WTC11 (cell line): ENCODE data around the gene WDR18. TPM values are rescaled to one million over a fixed set of nuclear protein-coding genes. Genes with fewer than 3 reads are reported as not detected.

ENCODE experiments used
- AFF4 ChIP-seq: sonication (generic); formaldehyde crosslinking; IDR thresholded peaks from 2 replicates; pipeline ENCODE4 v1.8.1; 2023; ENCODE audit warnings: mild to moderate bottlenecking, missing genetic modification reagents, borderline replicate concordance
- ATF2 ChIP-seq: sonication (generic); formaldehyde crosslinking; IDR thresholded peaks from 2 replicates; pipeline ENCODE4 v1.8.1; 2022; ENCODE audit warnings: low read depth, missing genetic modification reagents, borderline replicate concordance
- ATF3 ChIP-seq: sonication (generic); formaldehyde crosslinking; conservative IDR thresholded peaks from 2 replicates; pipeline ENCODE4 v1.8.1; 2022; ENCODE audit warnings: mild to moderate bottlenecking, missing genetic modification reagents
- E2F1 ChIP-seq: sonication (generic); formaldehyde crosslinking; IDR thresholded peaks from 2 replicates; pipeline ENCODE4 v1.8.0; 2022; ENCODE audit warnings: mild to moderate bottlenecking, missing genetic modification reagents
- E2F5 ChIP-seq: sonication (generic); formaldehyde crosslinking; IDR thresholded peaks from 2 replicates; pipeline ENCODE4 v1.8.1; 2022; ENCODE audit warnings: mild to moderate bottlenecking, moderate library complexity, missing genetic modification reagents
- EMX1 ChIP-seq: fragments of 250-450 bp; sonication (Bioruptor Pico); IDR thresholded peaks from 2 replicates; pipeline ENCODE4 v1.8.0; 2021; ENCODE audit warnings: mild to moderate bottlenecking
- ETV6 ChIP-seq: sonication (generic); formaldehyde crosslinking; IDR thresholded peaks from 2 replicates; pipeline ENCODE4 v1.8.1; 2022; ENCODE audit warnings: mild to moderate bottlenecking, missing genetic modification reagents
- HMGA2 ChIP-seq: fragments of 250-450 bp; sonication (Bioruptor Pico); IDR thresholded peaks from 2 replicates; pipeline ENCODE4 v1.4.0; 2021; ENCODE audit warnings: mild to moderate bottlenecking, moderate library complexity
- MAX ChIP-seq: sonication (generic); formaldehyde crosslinking; IDR thresholded peaks from 2 replicates; pipeline ENCODE4 v1.8.0; 2022; ENCODE audit warnings: mild to moderate bottlenecking, missing genetic modification reagents
- MXD4 ChIP-seq: fragments of 250-450 bp; sonication (Bioruptor Pico); IDR thresholded peaks from 2 replicates; pipeline ENCODE4 v1.8.0; 2021; ENCODE audit warnings: mild to moderate bottlenecking, moderate library complexity, borderline replicate concordance
- NFE2L1 ChIP-seq: sonication (generic); formaldehyde crosslinking; IDR thresholded peaks from 2 replicates; pipeline ENCODE4 v1.8.1; 2023; ENCODE audit warnings: missing genetic modification reagents
- NR2C2 ChIP-seq: sonication (generic); formaldehyde crosslinking; IDR thresholded peaks from 2 replicates; pipeline ENCODE4 v1.8.0; 2022; ENCODE audit warnings: mild to moderate bottlenecking, missing genetic modification reagents
- NR3C1 ChIP-seq: sonication (generic); formaldehyde crosslinking; conservative IDR thresholded peaks from 2 replicates; pipeline ENCODE4 v1.8.1; 2023; ENCODE audit warnings: low read depth, mild to moderate bottlenecking, missing genetic modification reagents
- PRDM15 ChIP-seq: sonication (generic); formaldehyde crosslinking; IDR thresholded peaks from 2 replicates; pipeline ENCODE4 v1.8.0; 2022; ENCODE audit warnings: missing genetic modification reagents
- PREB ChIP-seq: sonication (generic); formaldehyde crosslinking; IDR thresholded peaks from 2 replicates; pipeline ENCODE4 v1.8.1; 2022; ENCODE audit warnings: mild to moderate bottlenecking, missing genetic modification reagents, moderate library complexity, borderline replicate concordance
- RELA ChIP-seq: sonication (generic); formaldehyde crosslinking; IDR thresholded peaks from 2 replicates; pipeline ENCODE4 v1.8.1; 2022; ENCODE audit warnings: missing genetic modification reagents, mild to moderate bottlenecking, borderline replicate concordance
- SMAD3 ChIP-seq: sonication (generic); formaldehyde crosslinking; IDR thresholded peaks from 2 replicates; pipeline ENCODE4 v1.8.0; 2022; ENCODE audit warnings: missing genetic modification reagents, mild to moderate bottlenecking, borderline replicate concordance
- SP1 ChIP-seq: sonication (generic); formaldehyde crosslinking; conservative IDR thresholded peaks from 2 replicates; pipeline ENCODE4 v1.8.1; 2022; ENCODE audit warnings: missing genetic modification reagents
- TP53 ChIP-seq: sonication (generic); formaldehyde crosslinking; IDR thresholded peaks from 2 replicates; pipeline ENCODE4 v1.8.1; 2023; ENCODE audit warnings: mild to moderate bottlenecking, missing genetic modification reagents
- ZBTB43 ChIP-seq: sonication (generic); formaldehyde crosslinking; IDR thresholded peaks from 2 replicates; pipeline ENCODE4 v1.8.1; 2023; ENCODE audit warnings: mild to moderate bottlenecking, missing genetic modification reagents
- ZMAT4 ChIP-seq: fragments of 250-450 bp; sonication (Bioruptor Pico); IDR thresholded peaks from 2 replicates; pipeline ENCODE4 v1.9.0; 2021; ENCODE audit warnings: mild to moderate bottlenecking
- ZNF219 ChIP-seq: sonication (generic); formaldehyde crosslinking; IDR thresholded peaks from 2 replicates; pipeline ENCODE4 v1.8.0; 2023; ENCODE audit warnings: missing genetic modification reagents, mild to moderate bottlenecking, borderline replicate concordance
- ZNF232 ChIP-seq: sonication (generic); formaldehyde crosslinking; IDR thresholded peaks from 2 replicates; pipeline ENCODE4 v1.8.0; 2022; ENCODE audit warnings: mild to moderate bottlenecking, missing genetic modification reagents
- ZNF423 ChIP-seq: fragments of 250-450 bp; sonication (Bioruptor Pico); IDR thresholded peaks from 2 replicates; pipeline ENCODE4 v2.1.2; 2022; ENCODE audit warnings: mild to moderate bottlenecking, moderate library complexity
- total RNA-seq: library from RNA; stranded (reverse); gene quantifications from 3 replicates; pipeline ENCODE4 v1.2.3, GENCODE V29; 2021

The WDR18 gene
- total RNA-seq, 1 experiment from 2014 or later: 140 TPM

GRCh38 chr19:984165-984967, at the start of gene WDR18 (continued):
- TF ChIP-seq E2F1 (CRISPR knock-in tag): no peak
- TF ChIP-seq PREB (CRISPR knock-in tag): no peak
- peak; percentile 93 for TF ChIP-seq SP1 (CRISPR knock-in tag)
- TF ChIP-seq HMGA2: peak; percentile 27; the same call in 1 of the 2 replicates
- 0 out of 2 replicates have a peak, but pooled peaks have one; percentile 38 for TF ChIP-seq ZBTB43 (CRISPR knock-in tag)
- TF ChIP-seq ETV6 (CRISPR knock-in tag): peak; percentile 89
- peak; percentile 78; the same call in 1 of the 2 replicates for TF ChIP-seq TP53 (CRISPR knock-in tag)
- no peak for TF ChIP-seq AFF4
- TF ChIP-seq NFE2L1 (CRISPR knock-in tag): peak; percentile 50; the same call in 1 of the 2 replicates
- no peak for TF ChIP-seq MXD4 (CRISPR knock-in tag)
- no peak for TF ChIP-seq ZNF219 (CRISPR knock-in tag)
- no peak for TF ChIP-seq ATF2 (CRISPR knock-in tag)
- peak; percentile 90 for TF ChIP-seq MAX (CRISPR knock-in tag)
- TF ChIP-seq ZNF423: no peak
- no peak for TF ChIP-seq RELA (CRISPR knock-in tag)
- TF ChIP-seq NR2C2: no peak
- 0 out of 2 replicates have a peak, but pooled peaks have one; percentile 72 for TF ChIP-seq ZNF232 (CRISPR knock-in tag)
- TF ChIP-seq EMX1 (CRISPR knock-in tag): no peak
- TF ChIP-seq E2F5 (CRISPR knock-in tag): peak; percentile 80; the same call in 1 of the 2 replicates
- TF ChIP-seq ZMAT4 (CRISPR knock-in tag): no peak
- TF ChIP-seq NR3C1: no peak
- TF ChIP-seq SMAD3 (CRISPR knock-in tag): no peak
- no peak for TF ChIP-seq ATF3
- TF ChIP-seq PRDM15 (CRISPR knock-in tag): no peak
